Measurements from ENCODE around the gene INPP4A.

INPP4A gene

GRCh38 chr2:98569915-98570314 lies 125.3 kb downstream of the INPP4A start:
- Histone ChIP-seq H3K27ac (ENCODE audit: low read length) (no peak overlapping the region), H3K9me3 (ENCODE audit: insufficient read depth, low read length) (no peaks in the 10 kb centered on the region), H4K20me1 (ENCODE audit: insufficient read depth, low read length) (no peaks in the 10 kb centered on the region), H3K4me1 (ENCODE audit: low read length) (no peaks in the 10 kb centered on the region), H3K27me3 (ENCODE audit: low read depth, low read length) (no peaks in the 10 kb centered on the region), H3K79me2 (ENCODE audit: low read length) (no peaks in the 10 kb centered on the region), H3K4me2 (ENCODE audit: low read length) (no peak overlapping the region), H3K4me3 (ENCODE audit: low read length) (no peak overlapping the region), H2AFZ (ENCODE audit: low read depth, low read length) (no peak overlapping the region), H3K36me3 (replicated peaks; ENCODE audit: low read depth, low read length) (peaks cover 5% of the 10 kb centered on the region), H3K9ac (ENCODE audit: low read length) (no peak overlapping the region)
- TF ChIP-seq CTCF (IDR thresholded peaks at IDR 0.05; ENCODE audit: low read depth, low read length) (no peak), EZH2phosphoT487 (IDR thresholded peaks at IDR 0.05; ENCODE audit: low read depth) (no peak)

- Histone ChIP-seq H3K79me2 (ENCODE audit: low read length) (no peaks in the 10 kb centered on the region), H3K9me3 (ENCODE audit: insufficient read depth, low read length) (no peaks in the 10 kb centered on the region), H3K9ac (ENCODE audit: low read length) (no peak overlapping the region), H3K4me2 (ENCODE audit: low read length) (no peak overlapping the region), H3K4me3 (ENCODE audit: low read length) (no peak overlapping the region), H3K36me3 (replicated peaks; ENCODE audit: low read depth, low read length) (peaks cover 5% of the 10 kb centered on the region), H3K27ac (ENCODE audit: low read length) (no peak overlapping the region), H3K27me3 (ENCODE audit: low read depth, low read length) (no peaks in the 10 kb centered on the region), H4K20me1 (ENCODE audit: insufficient read depth, low read length) (no peaks in the 10 kb centered on the region), H3K4me1 (ENCODE audit: low read length) (no peaks in the 10 kb centered on the region), H2AFZ (ENCODE audit: low read depth, low read length) (no peak overlapping the region)
- TF ChIP-seq CTCF (IDR thresholded peaks at IDR 0.05; ENCODE audit: low read depth, low read length) (no peak), EZH2phosphoT487 (IDR thresholded peaks at IDR 0.05; ENCODE audit: low read depth) (no peak)
Measured at GRCh38 chr2:98570356-98570755, 125.7 kb downstream of the INPP4A start.

GRCh38 chr2:98571121-98571701 lies 126.6 kb downstream of the INPP4A start:
- Histone ChIP-seq H3K36me3 (replicated peaks; ENCODE audit: low read depth, low read length) (peaks cover 5% of the 10 kb centered on the region), H3K4me2 (ENCODE audit: low read length) (no peak overlapping the region), H3K4me1 (ENCODE audit: low read length) (no peaks in the 10 kb centered on the region)

GRCh38 chr2:98571796-98572195 lies 127.1 kb downstream of the INPP4A start:
- Histone ChIP-seq H3K9ac (ENCODE audit: low read length) (no peak overlapping the region), H3K79me2 (ENCODE audit: low read length) (no peaks in the 10 kb centered on the region), H3K36me3 (replicated peaks; ENCODE audit: low read depth, low read length) (peaks cover 3% of the 10 kb centered on the region), H2AFZ (ENCODE audit: low read depth, low read length) (no peak overlapping the region), H3K4me2 (ENCODE audit: low read length) (no peak overlapping the region), H3K27ac (ENCODE audit: low read length) (no peak overlapping the region), H3K9me3 (ENCODE audit: insufficient read depth, low read length) (no peaks in the 10 kb centered on the region), H3K4me3 (ENCODE audit: low read length) (no peak overlapping the region), H3K4me1 (ENCODE audit: low read length) (no peaks in the 10 kb centered on the region), H3K27me3 (ENCODE audit: low read depth, low read length) (no peaks in the 10 kb centered on the region), H4K20me1 (ENCODE audit: insufficient read depth, low read length) (no peaks in the 10 kb centered on the region)
- no peak for TF ChIP-seq EZH2phosphoT487 (IDR thresholded peaks at IDR 0.05; ENCODE audit: low read depth)
- no peak for TF ChIP-seq CTCF (IDR thresholded peaks at IDR 0.05; ENCODE audit: low read depth, low read length)

More at GRCh38 chr2:98571121-98571701, 126.6 kb downstream of the INPP4A start:
- H3K9me3 ChIP-seq (ENCODE audit: insufficient read depth, low read length): no peaks in the 10 kb centered on the region
- H3K9ac ChIP-seq (ENCODE audit: low read length): no peak overlapping the region
- no peaks in the 10 kb centered on the region for H4K20me1 ChIP-seq (ENCODE audit: insufficient read depth, low read length)
- H3K27me3 ChIP-seq (ENCODE audit: low read depth, low read length): no peaks in the 10 kb centered on the region
- no peak overlapping the region for H3K27ac ChIP-seq (ENCODE audit: low read length)
- H3K79me2 ChIP-seq (ENCODE audit: low read length): no peaks in the 10 kb centered on the region
- H3K4me3 ChIP-seq (ENCODE audit: low read length): no peak overlapping the region
- no peak for TF ChIP-seq CTCF (IDR thresholded peaks at IDR 0.05; ENCODE audit: low read depth, low read length)
- no peak for TF ChIP-seq EZH2phosphoT487 (IDR thresholded peaks at IDR 0.05; ENCODE audit: low read depth)
- no peak overlapping the region for H2AFZ ChIP-seq (ENCODE audit: low read depth, low read length)

Measured in OCI-LY3 (cell line).